Brain microvascular endothelial cell (primary cell): ENCODE results near the gene KLHL29.
A peak's percentile ranks its signal among the peaks of the same experiment; 100 is the strongest.

Experiments used
- DNase-seq: peaks from one replicate; pipeline ENCODE4 v3.0.0-alpha.2; 2020
- H3K27ac ChIP-seq: fragments of 250-450 bp; sonication (Bioruptor Pico); 2 replicates; pipeline ENCODE4 v1.5.1; 2020; ENCODE audit warnings: mild to moderate bottlenecking, moderate library complexity
- H3K27me3 ChIP-seq: fragments of 250-450 bp; sonication (Bioruptor Pico); replicated peaks from 2 replicates; pipeline ENCODE4 v1.5.1; 2020; ENCODE audit warnings: mild to moderate bottlenecking
- H3K36me3 ChIP-seq: fragments of 250-450 bp; sonication (Bioruptor Pico); replicated peaks from 2 replicates; pipeline ENCODE4 v1.5.1; 2020; ENCODE audit warnings: mild to moderate bottlenecking
- H3K4me3 ChIP-seq: 2 replicates; pipeline ENCODE4 v1.5.1; 2011; ENCODE audit warnings: low read depth, mild to moderate bottlenecking, control low read depth, low read length, moderate library complexity
- CTCF ChIP-seq: IDR thresholded peaks from 2 replicates; pipeline ENCODE4 v1.5.1; 2011; ENCODE audit warnings: low read depth, mild to moderate bottlenecking, moderate library complexity, low read length, control low read depth, inconsistent platforms; ENCODE audit errors: missing control alignments
- in situ Hi-C: cut with HindIII; loops from 2 replicates; pipeline ENCODE4 v1.10.0; 2017; ENCODE audit warnings: low sequenced_read_pairs, low pct_ligation_motif_present

Gene KLHL29

GRCh38 chr2:23651187-23652080 is 266.5 kb downstream of the KLHL29 start:
- Histone ChIP-seq H3K27me3 (no peaks in the 10 kb centered on the region), H3K36me3 (no peaks in the 10 kb centered on the region), H3K4me3 (no peak overlapping the region), H3K27ac (peak overlapping the region; percentile 1)
- peak; percentile 87 for DNase-seq
- no peak for TF ChIP-seq CTCF
- in situ Hi-C loops, result no loop called here

GRCh38 chr2:23653326-23653725 is 268.3 kb downstream of the KLHL29 start:
- H3K27ac ChIP-seq, result no peak overlapping the region
- no peak for DNase-seq
- in situ Hi-C loops, result no loop called here
- no peaks in the 10 kb centered on the region for H3K27me3 ChIP-seq
- no peaks in the 10 kb centered on the region for H3K36me3 ChIP-seq
- no peak for TF ChIP-seq CTCF
- H3K4me3 ChIP-seq, result no peak overlapping the region

DNA sequence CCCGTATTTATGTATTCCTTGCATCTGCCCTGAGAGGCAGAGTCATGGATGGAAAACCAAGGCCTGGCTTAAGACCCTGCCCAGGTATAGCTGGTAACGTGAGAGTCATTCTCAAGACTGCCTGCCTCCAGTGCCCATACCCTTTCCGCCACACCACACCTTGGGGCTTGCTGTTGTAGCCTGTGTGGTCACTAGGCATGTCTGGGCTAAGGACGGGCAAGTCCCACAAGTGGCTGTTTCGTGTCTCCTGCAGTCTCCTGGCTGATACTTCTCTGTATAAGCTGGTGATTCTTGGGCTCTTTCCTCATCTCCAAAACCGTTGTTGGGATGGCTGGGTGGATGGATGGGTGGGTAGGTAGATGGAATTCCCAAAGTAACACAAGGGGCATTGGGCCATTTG is 269.8 kb downstream of the KLHL29 start:
- no peak for TF ChIP-seq CTCF
- H3K36me3 ChIP-seq, result no peaks in the 10 kb centered on the region
- no peak overlapping the region for H3K27ac ChIP-seq
- DNase-seq, result no peak
- no peaks in the 10 kb centered on the region for H3K27me3 ChIP-seq
- in situ Hi-C loops, result no loop called here
- H3K4me3 ChIP-seq, result no peak overlapping the region

- TF ChIP-seq CTCF, result no peak
- DNase-seq, result no peak
- in situ Hi-C loops, result no loop called here
Observed at GRCh38 chr2:23655934-23656596, 271.1 kb downstream of the KLHL29 start.

DNA sequence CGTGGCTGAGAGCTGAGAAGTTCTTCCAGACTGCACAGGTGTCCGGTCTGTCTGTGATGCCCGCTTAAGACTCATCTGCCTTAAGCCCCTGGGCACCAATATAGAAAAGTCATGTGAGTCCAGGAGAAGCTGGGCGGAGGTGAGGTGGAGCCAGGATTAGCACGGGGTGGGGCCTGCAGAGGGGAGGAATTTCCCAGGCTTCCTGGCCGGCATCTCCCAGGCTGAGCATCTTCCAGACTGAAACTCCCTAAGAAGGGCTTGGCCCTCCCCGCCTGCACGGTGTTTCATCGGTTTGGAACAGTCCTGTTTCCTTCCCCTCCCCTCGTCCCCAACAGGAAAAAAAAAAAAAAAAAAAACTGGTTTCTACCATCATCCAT is 271.6 kb downstream of the KLHL29 start:
- no peak for DNase-seq
- Histone ChIP-seq H3K36me3 (no peaks in the 10 kb centered on the region), H3K27me3 (no peaks in the 10 kb centered on the region), H3K27ac (no peak overlapping the region), H3K4me3 (no peak overlapping the region)
- no peak for TF ChIP-seq CTCF
- in situ Hi-C loops, result no loop called here

More at GRCh38 chr2:23655934-23656596, 271.1 kb downstream of the KLHL29 start:
- Histone ChIP-seq H3K27ac (no peak overlapping the region), H3K27me3 (no peaks in the 10 kb centered on the region), H3K4me3 (no peak overlapping the region), H3K36me3 (no peaks in the 10 kb centered on the region)
